ENCODE results near the gene MRPL37.

- TF ChIP-seq, protein P1, sequence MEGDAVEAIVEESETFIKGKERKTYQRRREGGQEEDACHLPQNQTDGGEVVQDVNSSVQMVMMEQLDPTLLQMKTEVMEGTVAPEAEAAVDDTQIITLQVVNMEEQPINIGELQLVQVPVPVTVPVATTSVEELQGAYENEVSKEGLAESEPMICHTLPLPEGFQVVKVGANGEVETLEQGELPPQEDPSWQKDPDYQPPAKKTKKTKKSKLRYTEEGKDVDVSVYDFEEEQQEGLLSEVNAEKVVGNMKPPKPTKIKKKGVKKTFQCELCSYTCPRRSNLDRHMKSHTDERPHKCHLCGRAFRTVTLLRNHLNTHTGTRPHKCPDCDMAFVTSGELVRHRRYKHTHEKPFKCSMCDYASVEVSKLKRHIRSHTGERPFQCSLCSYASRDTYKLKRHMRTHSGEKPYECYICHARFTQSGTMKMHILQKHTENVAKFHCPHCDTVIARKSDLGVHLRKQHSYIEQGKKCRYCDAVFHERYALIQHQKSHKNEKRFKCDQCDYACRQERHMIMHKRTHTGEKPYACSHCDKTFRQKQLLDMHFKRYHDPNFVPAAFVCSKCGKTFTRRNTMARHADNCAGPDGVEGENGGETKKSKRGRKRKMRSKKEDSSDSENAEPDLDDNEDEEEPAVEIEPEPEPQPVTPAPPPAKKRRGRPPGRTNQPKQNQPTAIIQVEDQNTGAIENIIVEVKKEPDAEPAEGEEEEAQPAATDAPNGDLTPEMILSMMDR (IDR thresholded peaks at IDR 0.05; ENCODE audit: low read depth, low read length, poor library complexity, severe bottlenecking): no peak
- no peak for TF ChIP-seq EZH2phosphoT487 (IDR thresholded peaks at IDR 0.05; ENCODE audit: borderline replicate concordance, low read length)
These were observed 34.3 kb downstream of the MRPL37 start for GRCh38 chr1:54234284-54234683.
